Lower lobe of right lung (tissue), 2 donors: ENCODE measurements around the gene PLEKHM3. TPM values are rescaled to one million over a fixed set of nuclear protein-coding genes. Genes with fewer than 3 reads are reported as not detected.

Experiments used
- ATAC-seq, 2 donors: fragments of 200-7000 bp; cut with Tn5 transposase; one replicate each; pipeline ENCODE4 v1.9.1; 2020 to 2022; ENCODE audit warnings: mild to moderate bottlenecking in 2 of 2, moderate library complexity in 2 of 2
- DNase-seq: peaks from one replicate; pipeline ENCODE4 v3.0.0-alpha.2; 2020
- H3K27ac ChIP-seq: fragments of 200-600 bp; one replicate; pipeline ENCODE4 v1.8.0; 2022
- H3K27me3 ChIP-seq: fragments of 200-600 bp; one replicate; pipeline ENCODE4 v1.8.0; 2022; ENCODE audit warnings: low read depth
- H3K36me3 ChIP-seq: fragments of 200-600 bp; one replicate; pipeline ENCODE4 v1.8.0; 2022; ENCODE audit warnings: mild to moderate bottlenecking
- H3K4me1 ChIP-seq: fragments of 200-600 bp; one replicate; pipeline ENCODE4 v1.8.0; 2022
- H3K4me3 ChIP-seq: fragments of 200-600 bp; one replicate; pipeline ENCODE4 v1.8.0; 2022; ENCODE audit warnings: mild to moderate bottlenecking
- H3K9me3 ChIP-seq: fragments of 200-600 bp; one replicate; pipeline ENCODE4 v1.8.0; 2022
- CTCF ChIP-seq: fragments of 200-600 bp; IDR thresholded peaks from one replicate; pipeline ENCODE4 v1.8.0; 2022; ENCODE audit warnings: antibody characterized with exemption, mild to moderate bottlenecking
- intact Hi-C: fragments of 100-400 bp; cut with DNase I; formaldehyde crosslinking; loops from one replicate; pipeline ENCODE4 v1.11.0; 2022
- total RNA-seq: library from RNA; stranded (reverse); fragmentation: NEBNext Ultra II Directional; extraction: Animal tissue kit (Norgen Biotek cat#: 25700); gene quantifications from one replicate; pipeline ENCODE4 v1.2.1, GENCODE V29; 2021
- donor health status: DM: no; HTN: yes; CAD: no; lungs with severe emphysema.

The PLEKHM3 gene
- total RNA-seq, 1 donor from 2014 or later: 25.8 TPM

GRCh38 chr2:207934720-207935119 lies 90.6 kb downstream of the PLEKHM3 start:
- no peaks in the 10 kb centered on the region for H3K4me1 ChIP-seq
- ATAC-seq (peak in 1 of 2 donors; percentile 65), DNase-seq (no peak)
- no peak for TF ChIP-seq CTCF
- no peaks in the 10 kb centered on the region for H3K36me3 ChIP-seq
- H3K9me3 ChIP-seq: no peaks in the 10 kb centered on the region
- H3K4me3 ChIP-seq: no peak overlapping the region
- H3K27ac ChIP-seq: peak overlapping the region; percentile 72
- H3K27me3 ChIP-seq: no peaks in the 10 kb centered on the region
- intact Hi-C loops: no loop called here

DNA sequence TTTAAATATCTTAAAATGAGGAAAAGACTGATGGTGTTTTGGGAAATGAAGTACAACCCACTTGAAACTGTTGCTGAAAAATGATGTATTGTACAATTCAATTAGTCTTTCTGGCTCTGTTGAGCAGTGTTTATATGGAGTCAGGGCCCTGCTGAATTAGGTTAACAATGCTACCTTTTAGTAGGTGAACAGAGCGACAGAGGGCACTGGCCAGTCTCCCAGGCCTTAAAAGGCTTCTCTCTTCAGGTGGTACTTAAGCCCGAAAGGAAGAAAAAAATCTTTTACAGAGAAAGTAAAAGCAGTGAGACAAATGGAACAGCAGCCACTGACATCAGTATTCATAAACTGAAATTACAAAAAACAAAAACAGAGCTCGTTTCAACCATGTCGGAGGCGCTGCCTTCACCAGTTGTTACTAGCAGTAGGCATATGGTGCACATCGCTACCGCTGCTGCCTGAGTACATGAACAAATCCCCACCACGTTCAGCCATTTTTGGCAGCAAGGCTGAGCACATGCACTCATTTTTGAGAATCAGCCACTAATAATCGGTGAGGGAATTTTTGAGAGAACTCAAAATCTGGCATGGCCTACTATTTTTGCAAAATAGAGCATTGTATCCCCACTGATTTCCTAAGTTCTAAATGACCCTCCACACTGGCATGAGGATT lies 91.8 kb downstream of the PLEKHM3 start:
- intact Hi-C loops: no loop called here
- Histone ChIP-seq H3K36me3 (no peaks in the 10 kb centered on the region), H3K9me3 (no peaks in the 10 kb centered on the region), H3K4me3 (no peak overlapping the region), H3K27ac (no peak overlapping the region), H3K27me3 (no peaks in the 10 kb centered on the region), H3K4me1 (no peaks in the 10 kb centered on the region)
- ATAC-seq (no peak), DNase-seq (no peak)
- no peak for TF ChIP-seq CTCF

DNA sequence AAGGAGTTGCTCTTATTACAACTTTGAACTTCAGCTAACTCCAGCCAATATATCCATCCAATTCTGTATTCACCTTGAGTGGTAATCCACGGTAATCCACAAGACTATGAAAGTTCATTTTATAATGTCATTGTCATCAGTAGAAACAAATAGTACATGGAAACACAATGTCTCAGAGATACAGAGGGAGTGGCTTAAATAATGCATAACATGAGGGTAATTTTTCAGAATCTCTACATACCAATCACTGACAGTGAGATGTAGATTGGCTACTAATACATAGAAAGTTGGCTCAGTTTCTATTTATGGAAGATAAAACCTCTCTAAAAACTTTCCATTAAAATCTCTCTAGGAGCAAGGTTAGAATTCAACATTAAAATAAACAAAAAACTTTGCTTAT lies 93.2 kb downstream of the PLEKHM3 start:
- Histone ChIP-seq H3K4me1 (no peaks in the 10 kb centered on the region), H3K9me3 (no peaks in the 10 kb centered on the region), H3K27me3 (no peaks in the 10 kb centered on the region), H3K4me3 (no peak overlapping the region), H3K36me3 (no peaks in the 10 kb centered on the region), H3K27ac (no peak overlapping the region)
- no peak for ATAC-seq
- DNase-seq: no peak
- intact Hi-C loops: no loop called here
- no peak for TF ChIP-seq CTCF

- Histone ChIP-seq H3K4me1 (peaks cover 6% of the 10 kb centered on the region), H3K27me3 (no peaks in the 10 kb centered on the region), H3K36me3 (no peaks in the 10 kb centered on the region), H3K9me3 (no peaks in the 10 kb centered on the region), H3K27ac (no peak overlapping the region), H3K4me3 (no peak overlapping the region)
- DNase-seq (peak; percentile 52), ATAC-seq (peak; percentile 64 to 76)
- intact Hi-C loops: no loop called here
- TF ChIP-seq CTCF: no peak
These were observed 94.6 kb downstream of the PLEKHM3 start for GRCh38 chr2:207930747-207931146.

GRCh38 chr2:207929923-207930322 lies 95.4 kb downstream of the PLEKHM3 start:
- TF ChIP-seq CTCF: no peak
- DNase-seq (no peak), ATAC-seq (no peak)
- H3K4me1 ChIP-seq: peaks cover 9% of the 10 kb centered on the region
- no peaks in the 10 kb centered on the region for H3K9me3 ChIP-seq
- no peaks in the 10 kb centered on the region for H3K27me3 ChIP-seq
- H3K4me3 ChIP-seq: no peak overlapping the region
- no peak overlapping the region for H3K27ac ChIP-seq
- H3K36me3 ChIP-seq: no peaks in the 10 kb centered on the region
- intact Hi-C loops: no loop called here
